C4-2B (cell line): ENCODE measurements around the gene ZNF202.

Experiments used
- CTCF ChIP-seq: fragments of 450-650 bp; conservative IDR thresholded peaks from 2 replicates; pipeline ENCODE4 v1.5.1; 2017; ENCODE audit warnings: mild to moderate bottlenecking
- ZFX ChIP-seq: fragments of 450-650 bp; IDR thresholded peaks from 2 replicates; pipeline ENCODE4 v1.6.1; 2017

- TF ChIP-seq CTCF: no peak
- no peak for TF ChIP-seq ZFX
Measured at GRCh38 chr11:123755813-123756212, 14.4 kb upstream of the ZNF202 start.
